Calu3 (cell line): Measurements from ENCODE around the gene BACE2. TPM values are rescaled to one million over a fixed set of nuclear protein-coding genes. Genes with fewer than 3 reads are reported as not detected.

ENCODE experiments used
- BruUV-seq: library from RNA; stranded (reverse); fragments of 400-500 nt; replicated peaks from 2 replicates; lab custom pipeline; 2021; lab: Mats Ljungman, UMichigan
- CTCF ChIA-PET: fragments of 300-600 bp; sonication (Branson Sonifier 250); formaldehyde crosslinking; loops from one replicate; lab custom pipeline; 2022; ENCODE audit warnings: antibody characterized with exemption; lab: Charles Lee
- DNase-seq: peaks from one replicate; pipeline ENCODE4 v3.0.0; 2022
- H3K27ac Mint-ChIP-seq: one replicate; pipeline ENCODE4 v1.8.0; 2022; ENCODE audit warnings: mixed read lengths; ENCODE audit not compliant: unreplicated experiment
- H3K27me3 Mint-ChIP-seq: one replicate; pipeline ENCODE4 v1.8.0; 2022; ENCODE audit warnings: mixed read lengths; ENCODE audit not compliant: unreplicated experiment
- H3K36me3 Mint-ChIP-seq: one replicate; pipeline ENCODE4 v1.8.0; 2022; ENCODE audit warnings: mild to moderate bottlenecking, moderate library complexity, mixed read lengths; ENCODE audit not compliant: insufficient read depth, unreplicated experiment
- H3K4me1 Mint-ChIP-seq: one replicate; pipeline ENCODE4 v1.8.0; 2022; ENCODE audit warnings: mild to moderate bottlenecking, low read depth, mixed read lengths; ENCODE audit not compliant: unreplicated experiment
- H3K4me3 Mint-ChIP-seq: one replicate; pipeline ENCODE4 v1.8.0; 2022; ENCODE audit warnings: mild to moderate bottlenecking, low read depth, moderate library complexity, mixed read lengths; ENCODE audit not compliant: unreplicated experiment
- H3K9me3 Mint-ChIP-seq: one replicate; pipeline ENCODE4 v1.8.0; 2022; ENCODE audit warnings: low read depth, mixed read lengths; ENCODE audit not compliant: unreplicated experiment
- CTCF ChIP-seq: fragments of 200-600 bp; IDR thresholded peaks from one replicate; pipeline ENCODE4 v1.8.0; 2022; ENCODE audit warnings: antibody characterized with exemption; ENCODE audit not compliant: unreplicated experiment
- intact Hi-C: fragments of 100-400 bp; cut with micrococcal nuclease; formaldehyde crosslinking; loops from one replicate; pipeline ENCODE4 v1.10.0; 2022; ENCODE audit not compliant: unreplicated experiment
- total RNA-seq: library from RNA; stranded (reverse); gene quantifications from 2 replicates; pipeline ENCODE4 v1.2.3, GENCODE V29; 2022

BACE2 gene
- total RNA-seq, 1 experiment from 2014 or later = 59.0 TPM

GRCh38 chr21:41228958-41229357 is 61.0 kb downstream of the BACE2 start:
- CTCF ChIA-PET = no interaction called here
- BruUV-seq = no TSS peak
- no peak overlapping the region for H3K4me3 Mint-ChIP-seq

GRCh38 chr21:41229509-41230248 is 61.7 kb downstream of the BACE2 start:
- peaks cover 2% of the 10 kb centered on the region for H3K9me3 Mint-ChIP-seq
- CTCF ChIA-PET = no interaction called here
- intact Hi-C loops = no loop called here

More at GRCh38 chr21:41228958-41229357, 61.0 kb downstream of the BACE2 start:
- Mint-ChIP-seq H3K27ac (no peak overlapping the region), H3K4me1 (peaks cover 13% of the 10 kb centered on the region), H3K9me3 (peaks cover 2% of the 10 kb centered on the region), H3K27me3 (no peaks in the 10 kb centered on the region), H3K36me3 (peaks cover 14% of the 10 kb centered on the region)
- no peak for DNase-seq
- intact Hi-C loops = no loop called here
- no peak for TF ChIP-seq CTCF

GRCh38 chr21:41230497-41230896 is 62.5 kb downstream of the BACE2 start:
- Mint-ChIP-seq H3K9me3 (peaks cover 2% of the 10 kb centered on the region), H3K27me3 (no peaks in the 10 kb centered on the region), H3K4me3 (no peak overlapping the region), H3K27ac (no peak overlapping the region), H3K4me1 (peaks cover 13% of the 10 kb centered on the region), H3K36me3 (peaks cover 14% of the 10 kb centered on the region)
- no TSS peak for BruUV-seq
- DNase-seq = no peak
- no peak for TF ChIP-seq CTCF
- CTCF ChIA-PET = no interaction called here
- intact Hi-C loops = no loop called here

More at GRCh38 chr21:41229509-41230248, 61.7 kb downstream of the BACE2 start:
- H3K36me3 Mint-ChIP-seq = peaks cover 14% of the 10 kb centered on the region
- no peaks in the 10 kb centered on the region for H3K27me3 Mint-ChIP-seq
- no peak for DNase-seq
- no TSS peak for BruUV-seq
- TF ChIP-seq CTCF = no peak
- peaks cover 13% of the 10 kb centered on the region for H3K4me1 Mint-ChIP-seq
- H3K27ac Mint-ChIP-seq = no peak overlapping the region
- no peak overlapping the region for H3K4me3 Mint-ChIP-seq

- DNase-seq = no peak
- intact Hi-C loops = no loop called here
- peaks cover 2% of the 10 kb centered on the region for H3K9me3 Mint-ChIP-seq
- H3K27ac Mint-ChIP-seq = no peak overlapping the region
- H3K4me3 Mint-ChIP-seq = no peak overlapping the region
- peaks cover 13% of the 10 kb centered on the region for H3K4me1 Mint-ChIP-seq
- H3K36me3 Mint-ChIP-seq = peaks cover 14% of the 10 kb centered on the region
- H3K27me3 Mint-ChIP-seq = no peaks in the 10 kb centered on the region
- no TSS peak for BruUV-seq
- CTCF ChIA-PET = no interaction called here
- TF ChIP-seq CTCF = no peak
Observed at GRCh38 chr21:41231060-41231459, 63.1 kb downstream of the BACE2 start.
